Parathyroid adenoma (tissue), 2 donors: ENCODE measurements around the gene MME.

Experiments
- H2AFZ ChIP-seq: fragments of 300-600 bp; sonication (generic); one replicate; pipeline ENCODE4 v1.7.0; 2017; ENCODE audit warnings: antibody characterized with exemption, mild to moderate bottlenecking
- H3K27ac ChIP-seq: fragments of 300-600 bp; sonication (generic); one replicate; pipeline ENCODE4 v1.7.0; 2017
- H3K27me3 ChIP-seq: fragments of 300-600 bp; sonication (generic); one replicate; pipeline ENCODE4 v1.7.0; 2017; ENCODE audit warnings: low read length; ENCODE audit not compliant: control insufficient read depth, insufficient read depth
- H3K36me3 ChIP-seq: fragments of 300-600 bp; sonication (generic); one replicate; pipeline ENCODE4 v1.7.0; 2017; ENCODE audit warnings: low read length; ENCODE audit not compliant: control insufficient read depth, insufficient read depth
- H3K4me1 ChIP-seq: fragments of 300-600 bp; sonication (generic); one replicate; pipeline ENCODE4 v1.7.0; 2017; ENCODE audit warnings: control low read depth
- H3K4me2 ChIP-seq: fragments of 300-600 bp; sonication (generic); one replicate; pipeline ENCODE4 v1.7.0; 2017; ENCODE audit warnings: low read length
- H3K4me3 ChIP-seq: fragments of 300-600 bp; sonication (generic); one replicate; pipeline ENCODE4 v1.7.0; 2017; ENCODE audit warnings: low read depth, low read length
- H3K79me2 ChIP-seq: fragments of 300-600 bp; sonication (generic); one replicate; pipeline ENCODE4 v1.7.0; 2017; ENCODE audit warnings: control low read depth
- H3K9ac ChIP-seq: fragments of 300-600 bp; sonication (generic); one replicate; pipeline ENCODE4 v1.7.0; 2017; ENCODE audit warnings: mild to moderate bottlenecking
- H3K9me3 ChIP-seq: fragments of 300-600 bp; sonication (generic); one replicate; pipeline ENCODE4 v1.7.0; 2017; ENCODE audit warnings: low read length; ENCODE audit not compliant: control insufficient read depth
- CTCF ChIP-seq: fragments of 300-600 bp; sonication (generic); IDR thresholded peaks from one replicate; pipeline ENCODE4 v1.7.0; 2017; ENCODE audit warnings: antibody characterized with exemption, mild to moderate bottlenecking
- donor health status: primary hyperparathyroidism.

The MME gene

GRCh38 chr3:155088706-155089345, 8.7 kb downstream of the MME start:
- H2AFZ ChIP-seq: no peak overlapping the region
- no peaks in the 10 kb centered on the region for H3K79me2 ChIP-seq
- no peaks in the 10 kb centered on the region for H3K36me3 ChIP-seq
- no peak overlapping the region for H3K27ac ChIP-seq
- no peaks in the 10 kb centered on the region for H3K4me1 ChIP-seq
- no peak for TF ChIP-seq CTCF
- H3K4me3 ChIP-seq: no peak overlapping the region
- H3K27me3 ChIP-seq: no peaks in the 10 kb centered on the region
- H3K9ac ChIP-seq: no peak overlapping the region
- no peak overlapping the region for H3K4me2 ChIP-seq
- H3K9me3 ChIP-seq: no peaks in the 10 kb centered on the region

GRCh38 chr3:155089495-155089894, 9.4 kb downstream of the MME start:
- no peaks in the 10 kb centered on the region for H3K79me2 ChIP-seq
- H3K9ac ChIP-seq: no peak overlapping the region
- H2AFZ ChIP-seq: no peak overlapping the region
- H3K27me3 ChIP-seq: no peaks in the 10 kb centered on the region
- H3K27ac ChIP-seq: no peak overlapping the region
- no peak overlapping the region for H3K4me3 ChIP-seq
- no peaks in the 10 kb centered on the region for H3K4me1 ChIP-seq
- H3K9me3 ChIP-seq: no peaks in the 10 kb centered on the region
- no peak for TF ChIP-seq CTCF
- no peak overlapping the region for H3K4me2 ChIP-seq
- H3K36me3 ChIP-seq: no peaks in the 10 kb centered on the region

- no peak overlapping the region for H3K4me3 ChIP-seq
- H2AFZ ChIP-seq: no peak overlapping the region
- H3K36me3 ChIP-seq: no peaks in the 10 kb centered on the region
- H3K79me2 ChIP-seq: peaks cover 3% of the 10 kb centered on the region
- H3K9ac ChIP-seq: no peak overlapping the region
- H3K9me3 ChIP-seq: no peaks in the 10 kb centered on the region
- H3K27me3 ChIP-seq: no peaks in the 10 kb centered on the region
- H3K4me1 ChIP-seq: no peaks in the 10 kb centered on the region
- no peak overlapping the region for H3K4me2 ChIP-seq
- H3K27ac ChIP-seq: no peak overlapping the region
- TF ChIP-seq CTCF: no peak
Observed at GRCh38 chr3:155093261-155093660, 13.1 kb downstream of the MME start.

GRCh38 chr3:155096303-155097008, 16.3 kb downstream of the MME start:
- Histone ChIP-seq H3K27ac (no peak overlapping the region), H3K36me3 (no peaks in the 10 kb centered on the region), H3K9me3 (no peaks in the 10 kb centered on the region), H3K27me3 (no peaks in the 10 kb centered on the region), H3K9ac (no peak overlapping the region), H3K79me2 (peaks cover 3% of the 10 kb centered on the region), H3K4me1 (no peaks in the 10 kb centered on the region), H3K4me3 (no peak overlapping the region), H3K4me2 (no peak overlapping the region), H2AFZ (no peak overlapping the region)
- no peak for TF ChIP-seq CTCF

GRCh38 chr3:155097009-155097349, 16.9 kb downstream of the MME start:
- no peaks in the 10 kb centered on the region for H3K4me1 ChIP-seq
- no peak overlapping the region for H2AFZ ChIP-seq
- peaks cover 3% of the 10 kb centered on the region for H3K79me2 ChIP-seq
- no peaks in the 10 kb centered on the region for H3K27me3 ChIP-seq
- no peaks in the 10 kb centered on the region for H3K36me3 ChIP-seq
- no peak overlapping the region for H3K27ac ChIP-seq
- no peak overlapping the region for H3K9ac ChIP-seq
- no peak overlapping the region for H3K4me3 ChIP-seq
- no peak overlapping the region for H3K4me2 ChIP-seq
- no peaks in the 10 kb centered on the region for H3K9me3 ChIP-seq
- no peak for TF ChIP-seq CTCF
